T-helper 17 cell (primary cell): Measurements from ENCODE around the gene GLMN. TPM values are rescaled to one million over a fixed set of nuclear protein-coding genes. Genes with fewer than 3 reads are reported as not detected.
"Not testable (repeated sequence)": the region's sequence is repeated elsewhere in the genome, so short reads cannot be mapped to it uniquely, and the experiment has no call there.

Experiments
- ATAC-seq: fragments of 150-1000 bp; cut with Tn5 transposase; 2 replicates; pipeline ENCODE4 v1.10.0; 2021; ENCODE audit warnings: mild to moderate bottlenecking, moderate library complexity
- DNase-seq, 3 donors: peaks; one replicate each; pipeline versions ENCODE4 v3.0.0 to v3.0.0-alpha.2; 2020 to 2021
- H3K9me3 ChIP-seq: one replicate; pipeline ENCODE4 v1.7.0; 2013; ENCODE audit warnings: low read length, mild to moderate bottlenecking; ENCODE audit not compliant: control insufficient read depth, poor library complexity, severe bottlenecking
- H3K27ac Mint-ChIP-seq: one replicate; pipeline ENCODE4 v1.8.0; 2022; ENCODE audit warnings: mild to moderate bottlenecking, moderate library complexity, mixed read lengths
- H3K27me3 Mint-ChIP-seq: one replicate; pipeline ENCODE4 v1.8.0; 2022; ENCODE audit warnings: mixed read lengths
- H3K36me3 Mint-ChIP-seq: one replicate; pipeline ENCODE4 v1.8.0; 2022; ENCODE audit warnings: low read depth, mixed read lengths
- H3K4me1 Mint-ChIP-seq: one replicate; pipeline ENCODE4 v1.8.0; 2022; ENCODE audit warnings: mild to moderate bottlenecking, mixed read lengths
- H3K4me3 Mint-ChIP-seq: one replicate; pipeline ENCODE4 v1.8.0; 2022; ENCODE audit warnings: mild to moderate bottlenecking, moderate library complexity, mixed read lengths
- total RNA-seq, 4 donors: library from RNA in 2 of 4; stranded (reverse) in 2 of 4; gene quantifications; one replicate each; pipeline ENCODE4 v1.2.3 and lab custom pipeline; 2022 to 2026

The GLMN gene
- total RNA-seq, 2 donors from 2014 or later, result 11.0 to 13.2 TPM

DNA sequence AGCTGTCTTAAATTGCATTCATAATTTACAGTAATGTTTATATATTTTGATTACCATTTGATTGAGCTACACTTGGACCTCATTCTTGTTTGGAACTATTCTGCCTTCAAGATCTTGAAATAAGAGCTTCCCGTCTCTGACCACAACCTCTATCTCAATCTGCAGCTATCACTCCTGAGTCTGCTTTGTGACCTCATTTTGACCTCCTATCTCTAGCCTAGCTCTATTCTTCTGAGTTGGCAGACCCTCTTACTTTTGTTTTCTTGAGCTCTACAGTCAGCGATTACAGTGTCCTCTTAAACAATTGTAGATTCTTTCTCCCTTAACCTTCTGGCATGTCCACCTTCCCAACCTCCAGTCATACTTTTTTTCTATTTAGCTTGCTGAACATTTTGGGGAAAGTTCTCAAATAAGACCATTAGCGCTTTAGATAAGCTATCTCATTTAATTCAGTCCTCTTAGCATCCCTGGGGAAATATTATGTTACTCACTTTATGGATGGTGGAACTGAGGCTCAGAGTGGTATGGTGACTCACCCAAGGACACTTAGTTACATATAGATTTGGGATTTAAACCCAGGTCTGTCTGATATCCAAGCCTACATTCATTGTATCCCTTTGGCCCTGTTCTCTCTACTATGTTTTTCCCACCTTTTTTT, 19.2 kb upstream of the GLMN start:
- H3K4me1 Mint-ChIP-seq, result peaks cover 27% of the 10 kb centered on the region
- H3K9me3 ChIP-seq, result no peaks in the 10 kb centered on the region
- H3K27me3 Mint-ChIP-seq, result no peaks in the 10 kb centered on the region
- H3K36me3 Mint-ChIP-seq, result no peaks in the 10 kb centered on the region
- DNase-seq (no peak), ATAC-seq (peak; percentile 47)
- H3K27ac Mint-ChIP-seq, result peak overlapping the region; percentile 97
- H3K4me3 Mint-ChIP-seq, result peak overlapping the region; percentile 75

DNA sequence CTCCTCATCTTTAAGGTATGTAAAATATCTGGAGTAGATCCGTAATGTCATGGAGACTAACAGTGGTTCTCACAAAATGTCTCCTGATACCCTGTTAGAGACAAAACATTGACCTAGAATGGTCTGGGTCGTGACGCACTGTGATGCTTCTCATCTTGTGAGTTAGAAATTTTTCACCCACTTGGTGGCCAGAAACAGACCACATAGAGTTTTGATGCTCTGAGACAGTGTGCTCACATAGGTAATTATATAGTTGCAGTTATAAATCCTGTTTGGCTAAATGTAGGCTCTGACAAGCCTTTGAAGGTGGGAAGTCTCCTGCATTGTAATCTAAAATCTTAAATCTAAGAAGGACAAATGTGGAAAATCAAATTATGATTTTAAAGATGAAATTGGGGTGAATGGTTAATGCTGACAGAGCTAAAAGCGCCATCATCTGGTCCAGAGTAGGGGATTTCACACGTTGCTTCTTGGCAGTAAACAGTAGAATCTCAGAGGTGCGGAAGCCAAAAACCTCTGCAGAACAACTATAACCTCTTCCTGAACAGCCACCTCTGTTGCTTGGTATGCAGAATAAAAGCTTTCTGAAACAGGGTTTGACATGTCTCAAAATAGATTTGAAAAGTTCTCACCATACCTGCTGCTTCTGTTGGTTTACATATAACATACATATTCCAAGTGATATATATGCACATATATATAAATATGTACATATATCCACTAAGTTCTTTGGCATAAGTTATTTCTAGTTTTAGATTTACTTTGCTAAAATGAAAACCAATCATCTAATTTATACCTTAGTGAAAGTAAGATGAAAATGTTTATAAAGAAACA, 17.2 kb upstream of the GLMN start:
- peak; percentile 87 for ATAC-seq
- H3K4me1 Mint-ChIP-seq, result peaks cover 34% of the 10 kb centered on the region
- peak overlapping the region; percentile 97 for H3K27ac Mint-ChIP-seq
- H3K36me3 Mint-ChIP-seq, result no peaks in the 10 kb centered on the region
- no peaks in the 10 kb centered on the region for H3K27me3 Mint-ChIP-seq
- H3K4me3 Mint-ChIP-seq, result peak overlapping the region; percentile 52
- DNase-seq, result peak in 1 of 3 donors; percentile 28
- H3K9me3 ChIP-seq, result no peaks in the 10 kb centered on the region

DNA sequence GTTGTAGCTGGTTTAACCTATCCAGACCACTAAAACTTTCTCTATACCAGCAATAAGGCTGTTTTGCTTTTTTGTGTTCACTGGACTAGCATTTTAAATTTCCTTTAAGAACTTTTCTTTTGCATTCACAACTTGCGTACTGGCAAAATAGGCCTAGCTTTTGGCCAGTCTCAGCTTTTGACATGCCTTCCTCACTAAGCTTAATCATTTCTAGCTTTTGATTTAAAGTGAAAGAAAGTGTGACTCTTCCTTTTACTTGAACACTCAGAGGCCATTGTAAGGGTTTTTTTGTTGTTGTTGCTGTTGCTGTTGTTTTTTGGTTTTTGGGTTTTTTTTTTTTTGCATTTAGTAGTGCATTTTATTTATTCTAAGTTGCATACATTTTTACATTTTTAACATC, 15.2 kb upstream of the GLMN start:
- DNase-seq (no peak), ATAC-seq (no peak)
- Mint-ChIP-seq H3K4me1 (peaks cover 32% of the 10 kb centered on the region), H3K36me3 (no peaks in the 10 kb centered on the region), H3K4me3 (no peak overlapping the region), H3K27ac (peak overlapping the region; percentile 97), H3K27me3 (no peaks in the 10 kb centered on the region)
- no peaks in the 10 kb centered on the region for H3K9me3 ChIP-seq

DNA sequence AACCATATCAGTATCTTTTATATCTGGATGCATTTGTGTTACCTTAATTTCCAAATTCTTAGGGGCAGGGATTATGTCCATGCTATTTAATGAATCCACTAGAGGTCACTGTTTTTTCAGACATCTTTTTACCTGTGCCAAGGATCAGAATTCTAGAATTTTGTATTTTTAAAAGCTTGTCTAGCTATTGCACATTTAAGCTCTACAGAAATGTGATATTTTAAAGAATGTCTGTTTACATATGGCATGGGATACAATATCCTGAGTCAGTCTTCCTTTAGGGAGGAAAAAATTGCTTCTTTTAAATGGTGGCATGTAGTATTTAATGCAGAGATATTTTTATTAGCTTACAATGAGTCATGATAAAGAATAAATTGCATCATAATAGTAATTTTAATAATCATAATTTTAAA, 11.4 kb upstream of the GLMN start:
- Mint-ChIP-seq H3K27ac (no peak overlapping the region), H3K36me3 (peaks cover 6% of the 10 kb centered on the region), H3K4me1 (peaks cover 15% of the 10 kb centered on the region), H3K4me3 (no peak overlapping the region), H3K27me3 (no peaks in the 10 kb centered on the region)
- H3K9me3 ChIP-seq, result no peaks in the 10 kb centered on the region
- peak; percentile 66 for ATAC-seq
- no peak for DNase-seq

DNA sequence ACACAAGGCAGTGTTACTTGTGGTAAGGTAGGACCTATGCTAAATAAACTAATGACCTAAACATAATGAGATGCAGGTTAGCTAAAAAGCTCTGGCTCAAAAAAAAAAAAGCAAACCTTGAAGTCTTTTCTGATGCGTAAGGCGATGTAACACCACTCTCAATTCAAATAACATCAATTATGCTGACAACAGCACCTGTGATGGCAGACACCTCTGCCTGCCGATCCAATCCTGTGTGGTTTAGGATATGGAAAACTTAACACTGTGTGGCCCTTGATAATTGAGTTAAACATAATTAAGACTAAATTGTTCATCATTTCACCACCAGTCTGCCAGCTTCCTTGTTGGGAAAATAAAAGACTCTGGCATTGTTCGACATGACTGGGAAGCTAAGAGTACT, 9.2 kb upstream of the GLMN start:
- no peak for ATAC-seq
- H3K4me3 Mint-ChIP-seq, result no peak overlapping the region
- H3K4me1 Mint-ChIP-seq, result peaks cover 11% of the 10 kb centered on the region
- peak overlapping the region; percentile 21 for H3K27ac Mint-ChIP-seq
- DNase-seq, result no peak
- H3K9me3 ChIP-seq, result no peaks in the 10 kb centered on the region
- H3K36me3 Mint-ChIP-seq, result peaks cover 9% of the 10 kb centered on the region
- H3K27me3 Mint-ChIP-seq, result no peaks in the 10 kb centered on the region

DNA sequence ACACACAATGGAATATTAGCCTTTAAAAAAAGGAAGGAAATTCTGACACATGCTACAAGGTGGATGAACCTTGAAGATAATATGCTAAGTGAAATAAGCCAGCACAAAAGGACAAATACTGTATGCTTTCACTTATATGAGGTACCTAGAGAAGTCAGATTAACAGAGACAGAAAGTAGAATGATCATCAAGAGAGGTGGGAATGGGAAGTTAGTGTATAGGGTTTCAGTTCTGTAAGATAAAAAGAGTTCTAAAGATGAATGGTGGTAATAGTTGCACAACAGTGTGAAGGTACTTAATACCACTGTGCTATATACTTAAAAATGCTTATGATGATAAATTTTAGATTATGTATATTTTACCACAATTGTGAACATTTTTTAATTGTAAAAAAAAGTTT, 7.2 kb upstream of the GLMN start:
- Mint-ChIP-seq H3K27me3 (no peaks in the 10 kb centered on the region), H3K36me3 (peaks cover 9% of the 10 kb centered on the region), H3K4me3 (no peak overlapping the region), H3K4me1 (peaks cover 4% of the 10 kb centered on the region), H3K27ac (no peak overlapping the region)
- no peaks in the 10 kb centered on the region for H3K9me3 ChIP-seq
- ATAC-seq, result no peak
- no peak for DNase-seq

DNA sequence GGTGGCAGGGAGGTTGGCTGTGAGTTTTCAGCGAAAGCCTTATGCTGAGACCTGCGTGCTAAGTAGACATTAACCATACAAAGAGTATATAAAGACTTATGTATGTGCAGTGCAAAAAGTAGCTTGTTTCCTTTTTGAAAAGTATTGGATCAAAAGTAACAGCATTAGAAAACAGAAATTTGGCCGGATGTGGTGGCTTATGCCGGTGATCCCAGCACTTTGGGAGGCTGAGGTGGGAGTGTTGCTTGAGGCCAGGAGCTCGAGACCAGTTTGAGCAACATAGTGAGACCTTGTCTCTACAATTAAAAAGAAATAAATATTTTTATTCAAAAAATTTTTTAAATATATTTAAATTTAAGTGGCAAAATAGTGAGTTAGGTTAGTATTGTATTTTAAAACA, 2.2 kb upstream of the GLMN start:
- DNase-seq (no peak), ATAC-seq (no peak)
- Mint-ChIP-seq H3K36me3 (peaks cover 9% of the 10 kb centered on the region), H3K4me1 (peaks cover 19% of the 10 kb centered on the region), H3K27me3 (no peaks in the 10 kb centered on the region), H3K27ac (no peak overlapping the region), H3K4me3 (no peak overlapping the region)
- no peaks in the 10 kb centered on the region for H3K9me3 ChIP-seq

DNA sequence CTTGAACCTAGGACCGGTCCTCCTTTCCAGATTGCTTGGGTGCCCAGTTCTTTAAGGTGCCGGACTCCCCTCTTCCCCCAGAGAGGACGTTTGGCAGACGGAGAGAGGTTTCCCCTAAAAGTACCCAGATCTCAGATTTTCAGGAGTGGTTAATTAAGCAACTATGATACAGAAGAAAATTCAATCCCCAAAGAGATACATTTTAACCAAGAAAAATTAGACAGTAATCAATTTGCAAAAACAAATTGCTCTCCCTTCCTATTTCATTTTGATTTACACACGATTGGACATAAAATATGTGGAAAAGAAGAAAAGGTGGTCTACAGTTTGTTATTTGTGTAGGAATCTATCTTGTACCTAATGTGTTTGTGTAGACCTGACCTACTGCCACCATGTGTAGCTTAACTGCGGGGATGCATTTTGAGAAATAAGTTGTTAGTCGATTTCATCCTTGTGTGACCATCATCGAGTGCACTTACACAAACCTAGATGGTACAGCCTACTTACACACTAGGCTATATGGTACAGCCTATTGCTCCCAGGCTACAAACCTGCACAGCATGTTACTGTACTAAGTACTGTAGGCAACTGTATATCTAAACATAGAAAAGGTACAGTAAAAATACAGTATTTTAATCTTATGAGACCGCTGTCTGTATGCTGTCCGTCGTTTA, 827 bp upstream of the GLMN start:
- H3K4me1 Mint-ChIP-seq, result peaks cover 25% of the 10 kb centered on the region
- no peak for ATAC-seq

DNA sequence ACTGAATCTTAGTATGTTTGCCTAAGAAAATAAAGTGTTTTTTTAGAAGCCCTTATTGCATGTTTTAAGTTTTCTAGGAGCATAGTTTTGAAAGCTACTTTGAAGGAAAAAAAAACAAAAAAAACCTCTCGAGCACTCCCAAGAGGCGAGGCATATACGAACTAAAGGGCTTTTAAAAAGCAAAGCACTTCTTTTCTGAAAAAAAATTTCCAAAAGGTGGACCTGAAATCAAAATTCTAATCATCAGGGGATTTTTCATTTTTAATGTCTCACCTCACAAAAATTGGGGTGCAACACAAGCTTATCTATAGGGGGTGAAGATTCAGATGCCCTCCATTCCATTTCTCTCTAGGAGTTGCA, 594 bp downstream of the GLMN start:
- Mint-ChIP-seq H3K4me1 (peaks cover 28% of the 10 kb centered on the region), H3K27ac (peak overlapping the region; percentile 96), H3K27me3 (no peaks in the 10 kb centered on the region), H3K4me3 (peak overlapping the region; percentile 95), H3K36me3 (peaks cover 13% of the 10 kb centered on the region)
- H3K9me3 ChIP-seq, result no peaks in the 10 kb centered on the region
- ATAC-seq, result peak; percentile 2
- no peak for DNase-seq

More for the DNA sequence above, 827 bp upstream of the GLMN start:
- Mint-ChIP-seq H3K27ac (peak overlapping the region; percentile 96), H3K4me3 (peak overlapping the region; percentile 95), H3K36me3 (peaks cover 13% of the 10 kb centered on the region), H3K27me3 (no peaks in the 10 kb centered on the region)
- no peaks in the 10 kb centered on the region for H3K9me3 ChIP-seq
- DNase-seq, result no peak

DNA sequence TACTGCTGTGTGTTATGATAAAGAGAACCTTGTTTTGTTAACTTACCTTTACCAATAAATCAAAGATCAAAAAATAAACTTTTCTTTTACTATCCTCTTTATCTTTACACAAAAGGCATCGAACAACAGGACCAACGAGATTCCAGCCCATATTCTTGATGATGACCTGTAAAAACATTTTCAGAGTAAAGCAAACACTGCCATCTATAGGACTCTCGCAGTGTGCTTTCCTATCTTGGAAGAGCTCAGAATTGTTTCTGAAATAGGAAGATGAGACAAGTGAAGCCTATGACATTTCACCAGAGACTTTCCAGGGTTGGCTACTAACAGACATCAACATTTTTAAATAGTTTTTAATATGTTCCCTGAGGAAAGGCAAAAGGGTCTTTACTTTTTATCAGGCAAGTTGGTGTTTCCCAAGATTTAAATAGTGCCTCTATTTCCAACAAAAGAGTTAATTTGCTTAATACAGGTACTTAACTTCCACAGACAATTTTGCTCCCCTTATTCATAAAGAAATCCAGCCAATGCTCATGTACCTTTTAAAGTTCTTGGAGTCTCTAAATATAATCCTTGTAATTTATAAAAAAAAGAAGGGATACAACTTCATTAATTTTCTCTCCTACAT, 7.3 kb downstream of the GLMN start:
- no peak overlapping the region for H3K4me3 Mint-ChIP-seq
- peaks cover 9% of the 10 kb centered on the region for H3K36me3 Mint-ChIP-seq
- H3K9me3 ChIP-seq, result no peaks in the 10 kb centered on the region
- no peaks in the 10 kb centered on the region for H3K27me3 Mint-ChIP-seq
- peak; percentile 45 for ATAC-seq
- no peak overlapping the region for H3K27ac Mint-ChIP-seq
- no peak for DNase-seq
- H3K4me1 Mint-ChIP-seq, result peaks cover 23% of the 10 kb centered on the region

DNA sequence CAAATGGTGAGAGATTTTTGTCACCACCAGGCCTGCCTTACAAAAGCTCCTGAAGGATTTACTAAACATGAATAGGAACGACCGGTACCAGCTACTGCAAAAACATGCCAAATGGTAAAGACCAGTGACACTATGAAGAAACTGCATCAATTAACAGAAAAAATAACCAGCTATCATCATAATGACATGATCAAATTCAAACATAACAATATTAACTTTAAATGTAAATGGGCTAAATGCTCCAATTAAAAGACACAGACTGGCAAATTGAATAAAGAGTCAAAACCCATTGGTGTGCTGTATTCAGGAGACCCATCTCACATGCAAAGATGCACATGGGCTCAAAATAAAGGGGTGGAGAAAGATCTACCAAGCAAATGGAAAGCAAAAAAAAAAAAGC, 17.4 kb downstream of the GLMN start:
- not testable (repeated sequence) for H3K27me3 Mint-ChIP-seq, H3K4me3 Mint-ChIP-seq, H3K9me3 ChIP-seq, ATAC-seq, H3K27ac Mint-ChIP-seq, DNase-seq
- H3K4me1 Mint-ChIP-seq, result peaks cover 22% of the 10 kb centered on the region
- H3K36me3 Mint-ChIP-seq, result peaks cover 27% of the 10 kb centered on the region

DNA sequence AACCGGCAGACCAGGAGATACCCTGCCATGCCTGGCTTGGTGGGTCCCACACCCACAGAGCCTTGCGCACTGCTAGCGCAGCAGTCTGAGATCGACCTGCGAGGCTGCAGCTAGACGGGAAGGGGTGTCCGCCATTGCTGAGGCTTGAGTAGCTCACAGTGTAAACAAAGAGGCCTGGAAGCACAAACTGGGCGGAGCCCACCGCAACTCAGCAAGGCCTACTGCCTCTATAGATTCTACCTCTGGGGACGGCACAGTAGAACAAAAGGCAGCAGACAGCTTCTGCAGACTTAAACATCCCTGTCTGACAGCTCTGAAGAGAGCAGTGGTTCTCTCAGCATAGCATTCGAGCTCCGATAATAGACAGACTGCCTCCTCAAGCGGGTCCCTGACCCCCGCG, 19.0 kb downstream of the GLMN start:
- not testable (repeated sequence) for H3K9me3 ChIP-seq, H3K27me3 Mint-ChIP-seq, DNase-seq, ATAC-seq, H3K27ac Mint-ChIP-seq, H3K4me3 Mint-ChIP-seq
- H3K4me1 Mint-ChIP-seq, result peaks cover 25% of the 10 kb centered on the region
- peaks cover 34% of the 10 kb centered on the region for H3K36me3 Mint-ChIP-seq

DNA sequence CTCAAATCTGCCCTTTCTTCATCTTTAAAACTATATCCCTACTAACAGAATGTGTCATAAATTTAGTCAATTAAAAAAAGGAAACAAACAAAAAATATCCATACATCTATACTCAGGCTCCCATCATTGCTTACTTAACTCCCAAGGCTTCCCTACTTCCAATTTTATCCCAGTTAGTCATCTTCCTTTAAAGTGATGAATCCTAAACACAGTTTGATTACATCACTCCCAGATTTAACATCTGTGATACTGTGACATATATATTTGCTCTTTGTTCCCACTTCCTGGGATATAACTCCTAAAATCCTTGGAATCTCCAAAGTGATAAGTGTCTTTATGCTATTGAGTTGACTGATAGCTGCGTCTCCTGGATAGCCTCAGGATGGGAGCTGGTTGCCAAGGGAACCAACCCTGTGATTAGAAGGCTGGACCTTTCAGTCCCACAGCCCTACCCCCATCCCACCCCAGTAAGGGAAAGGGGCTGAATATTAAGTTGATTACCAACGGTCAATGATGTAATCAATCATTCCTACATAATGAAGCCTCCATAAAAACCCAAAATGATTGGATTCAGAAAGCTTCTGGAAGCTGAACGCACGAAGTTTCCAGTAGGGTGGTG, 21.6 kb downstream of the GLMN start:
- Mint-ChIP-seq H3K27me3 (no peaks in the 10 kb centered on the region), H3K36me3 (peaks cover 36% of the 10 kb centered on the region), H3K4me3 (no peak overlapping the region), H3K27ac (no peak overlapping the region), H3K4me1 (peaks cover 15% of the 10 kb centered on the region)
- ATAC-seq, result no peak
- no peak for DNase-seq
- no peaks in the 10 kb centered on the region for H3K9me3 ChIP-seq
